Duodenal mucosa (tissue), 2 donors: ENCODE results near the gene ZDHHC17.
A peak's percentile ranks its signal among the peaks of the same experiment; 100 is the strongest.

Experiments
- H3K27ac ChIP-seq: one replicate; pipeline ENCODE4 v1.7.0; 2013; ENCODE audit warnings: low read depth, low read length
- H3K27me3 ChIP-seq, 2 donors: one replicate each; pipeline ENCODE4 v1.7.0; 2013; ENCODE audit warnings: low read length in 2 of 2, control low read depth in 1 of 2; ENCODE audit not compliant: insufficient read depth in 2 of 2, control insufficient read depth in 1 of 2
- H3K36me3 ChIP-seq, 2 donors: one replicate each; pipeline ENCODE4 v1.7.0; 2013; ENCODE audit warnings: low read length in 2 of 2, control low read depth in 1 of 2; ENCODE audit not compliant: insufficient read depth in 2 of 2, control insufficient read depth in 1 of 2
- H3K4me1 ChIP-seq, 2 donors: one replicate each; pipeline ENCODE4 v1.7.0; 2013; ENCODE audit warnings: low read length in 2 of 2, control low read depth in 1 of 2; ENCODE audit not compliant: insufficient read depth in 2 of 2, control insufficient read depth in 1 of 2
- H3K4me3 ChIP-seq, 2 donors: one replicate each; pipeline ENCODE4 v1.7.0; 2013; ENCODE audit warnings: low read length in 2 of 2, low read depth in 1 of 2
- H3K9ac ChIP-seq, 2 donors: one replicate each; pipeline ENCODE4 v1.7.0; 2013; ENCODE audit warnings: low read length in 2 of 2, low read depth in 1 of 2
- H3K9me3 ChIP-seq, 2 donors: one replicate each; pipeline ENCODE4 v1.7.0; 2013; ENCODE audit warnings: low read length in 2 of 2, control low read depth in 1 of 2; ENCODE audit not compliant: control insufficient read depth in 1 of 2

Gene ZDHHC17

GRCh38 chr12:76738824-76739579 is 24.9 kb upstream of the ZDHHC17 start:
- H3K27me3 ChIP-seq: no peaks in the 10 kb centered on the region
- H3K4me3 ChIP-seq: no peak overlapping the region
- no peak overlapping the region for H3K27ac ChIP-seq
- H3K9me3 ChIP-seq: no peaks in the 10 kb centered on the region
- no peaks in the 10 kb centered on the region for H3K36me3 ChIP-seq
- H3K4me1 ChIP-seq: no peaks in the 10 kb centered on the region
- H3K9ac ChIP-seq: no peak overlapping the region

- no peak overlapping the region for H3K9ac ChIP-seq
- no peak overlapping the region for H3K4me3 ChIP-seq
- H3K36me3 ChIP-seq: no peaks in the 10 kb centered on the region
- no peak overlapping the region for H3K27ac ChIP-seq
- H3K9me3 ChIP-seq: no peaks in the 10 kb centered on the region
- no peaks in the 10 kb centered on the region for H3K4me1 ChIP-seq
- no peaks in the 10 kb centered on the region for H3K27me3 ChIP-seq
Observed at GRCh38 chr12:76739896-76740295, 24.0 kb upstream of the ZDHHC17 start.

GRCh38 chr12:76740501-76740900 is 23.4 kb upstream of the ZDHHC17 start:
- H3K9ac ChIP-seq: no peak overlapping the region
- H3K27me3 ChIP-seq: no peaks in the 10 kb centered on the region
- H3K9me3 ChIP-seq: no peaks in the 10 kb centered on the region
- no peak overlapping the region for H3K4me3 ChIP-seq
- no peak overlapping the region for H3K27ac ChIP-seq
- H3K4me1 ChIP-seq: no peaks in the 10 kb centered on the region
- H3K36me3 ChIP-seq: no peaks in the 10 kb centered on the region

GRCh38 chr12:76745343-76745742 is 18.6 kb upstream of the ZDHHC17 start:
- Histone ChIP-seq H3K4me3 (no peak overlapping the region), H3K27me3 (no peaks in the 10 kb centered on the region), H3K9me3 (no peaks in the 10 kb centered on the region), H3K27ac (no peak overlapping the region), H3K4me1 (no peaks in the 10 kb centered on the region), H3K36me3 (no peaks in the 10 kb centered on the region), H3K9ac (no peak overlapping the region)

- Histone ChIP-seq H3K4me1 (no peaks in the 10 kb centered on the region), H3K27ac (no peak overlapping the region), H3K27me3 (no peaks in the 10 kb centered on the region), H3K9ac (no peak overlapping the region), H3K4me3 (no peak overlapping the region), H3K9me3 (no peaks in the 10 kb centered on the region), H3K36me3 (no peaks in the 10 kb centered on the region)
Observed at GRCh38 chr12:76746516-76746915, 17.4 kb upstream of the ZDHHC17 start.

GRCh38 chr12:76747245-76747644 is 16.7 kb upstream of the ZDHHC17 start:
- Histone ChIP-seq H3K4me3 (no peak overlapping the region), H3K27ac (no peak overlapping the region), H3K27me3 (no peaks in the 10 kb centered on the region), H3K4me1 (no peaks in the 10 kb centered on the region), H3K36me3 (no peaks in the 10 kb centered on the region), H3K9ac (no peak overlapping the region), H3K9me3 (no peaks in the 10 kb centered on the region)

- H3K9ac ChIP-seq: no peak overlapping the region
- H3K36me3 ChIP-seq: no peaks in the 10 kb centered on the region
- H3K9me3 ChIP-seq: no peaks in the 10 kb centered on the region
- no peak overlapping the region for H3K27ac ChIP-seq
- no peaks in the 10 kb centered on the region for H3K4me1 ChIP-seq
- H3K4me3 ChIP-seq: no peak overlapping the region
- H3K27me3 ChIP-seq: no peaks in the 10 kb centered on the region
Observed at GRCh38 chr12:76755829-76756379, 8.0 kb upstream of the ZDHHC17 start.

GRCh38 chr12:76757694-76758093 is 6.2 kb upstream of the ZDHHC17 start:
- H3K9me3 ChIP-seq: no peaks in the 10 kb centered on the region
- H3K9ac ChIP-seq: no peak overlapping the region
- H3K36me3 ChIP-seq: no peaks in the 10 kb centered on the region
- H3K4me1 ChIP-seq: no peaks in the 10 kb centered on the region
- H3K27me3 ChIP-seq: no peaks in the 10 kb centered on the region
- no peak overlapping the region for H3K4me3 ChIP-seq
- H3K27ac ChIP-seq: no peak overlapping the region

GRCh38 chr12:76762601-76762980 is 1.3 kb upstream of the ZDHHC17 start:
- Histone ChIP-seq H3K9ac (no peak overlapping the region), H3K36me3 (no peaks in the 10 kb centered on the region), H3K4me1 (peaks cover 13 to 15% of the 10 kb centered on the region in 2 donors), H3K27ac (no peak overlapping the region), H3K9me3 (no peaks in the 10 kb centered on the region), H3K4me3 (no peak overlapping the region), H3K27me3 (no peaks in the 10 kb centered on the region)

- H3K36me3 ChIP-seq: no peaks in the 10 kb centered on the region
- H3K4me3 ChIP-seq: peak overlapping the region; percentile 93 to 98
- no peaks in the 10 kb centered on the region for H3K27me3 ChIP-seq
- peak overlapping the region; percentile 97 for H3K27ac ChIP-seq
- no peaks in the 10 kb centered on the region for H3K9me3 ChIP-seq
- peaks cover 18 to 27% of the 10 kb centered on the region in 2 donors for H3K4me1 ChIP-seq
- H3K9ac ChIP-seq: peak overlapping the region; percentile 71 to 95
Observed at GRCh38 chr12:76764856-76765255, 941 bp downstream of the ZDHHC17 start.
